GM21360 (cell line): Measurements from ENCODE around the gene SPRN.
"Not testable (repeated sequence)": the region's sequence is repeated elsewhere in the genome, so short reads cannot be mapped to it uniquely, and the experiment has no call there.

Experiments
- ATAC-seq: cut with Tn5 transposase; IDR thresholded peaks from one replicate; pipeline ENCODE4 v1.9.1; 2021; ENCODE audit warnings: mild to moderate bottlenecking, moderate library complexity; ENCODE audit not compliant: unreplicated experiment

Gene SPRN

GRCh38 chr10:133457100-133457841 lies 32.8 kb upstream of the SPRN start:
- no peak for ATAC-seq

- no peak for ATAC-seq
Observed at GRCh38 chr10:133456041-133456951, 31.9 kb upstream of the SPRN start.

DNA sequence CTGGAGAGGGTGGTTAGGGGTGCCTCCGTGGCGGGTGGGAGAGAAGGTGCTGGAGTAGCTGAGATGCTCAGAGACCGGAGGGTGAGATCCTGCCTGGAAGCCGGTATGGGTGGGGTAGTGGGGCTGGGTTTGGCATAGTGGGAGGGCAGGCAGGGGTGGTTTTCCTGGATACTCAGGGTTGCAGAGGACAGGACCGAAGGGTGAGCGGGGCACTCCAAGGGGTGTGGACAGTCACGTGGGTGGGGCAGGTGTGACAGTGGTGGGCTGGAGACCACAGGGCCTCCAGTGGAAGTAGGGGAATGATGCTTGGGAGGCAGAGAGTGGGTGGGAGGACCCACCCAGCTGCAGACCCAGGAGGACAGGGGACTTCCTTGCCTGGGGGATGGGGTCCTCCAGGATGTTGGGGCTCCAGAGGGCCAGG lies 31.2 kb upstream of the SPRN start:
- ATAC-seq: no peak

- ATAC-seq: no peak
Observed at GRCh38 chr10:133455196-133455595, 30.8 kb upstream of the SPRN start.

DNA sequence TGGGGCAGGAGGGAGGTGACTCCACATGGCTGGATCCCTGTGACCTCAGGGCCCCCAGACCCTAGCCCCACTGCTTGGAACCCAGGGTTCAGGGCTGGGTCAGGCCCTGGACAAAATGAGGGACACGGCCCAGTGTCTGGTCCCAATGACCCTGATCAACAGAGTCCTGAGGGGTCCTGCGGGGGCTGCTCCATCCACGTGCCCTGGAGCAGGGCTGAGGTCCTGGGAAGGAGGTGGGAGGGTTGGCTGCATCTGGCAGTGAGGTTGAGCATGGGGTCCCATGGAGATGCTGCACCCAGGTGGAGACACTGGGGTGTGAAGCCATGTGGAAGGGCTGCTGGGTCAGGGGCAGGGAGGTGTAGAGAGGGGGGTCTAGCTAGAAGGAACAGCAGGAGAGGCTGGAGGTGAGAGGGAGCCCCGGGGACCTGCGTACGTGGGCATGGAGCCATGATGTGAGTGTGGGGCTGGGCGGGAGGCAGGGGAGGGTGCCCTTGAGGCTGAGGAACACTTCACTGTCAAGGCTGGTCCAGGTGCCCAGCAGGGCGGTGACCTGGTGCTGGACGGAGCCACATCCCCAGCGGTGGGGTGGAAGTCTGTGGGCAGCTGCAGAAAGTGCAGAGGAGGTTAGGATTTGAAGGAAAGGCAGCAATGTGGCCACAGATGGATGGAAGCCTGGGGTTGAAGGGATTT lies 29.9 kb upstream of the SPRN start:
- ATAC-seq: no peak

DNA sequence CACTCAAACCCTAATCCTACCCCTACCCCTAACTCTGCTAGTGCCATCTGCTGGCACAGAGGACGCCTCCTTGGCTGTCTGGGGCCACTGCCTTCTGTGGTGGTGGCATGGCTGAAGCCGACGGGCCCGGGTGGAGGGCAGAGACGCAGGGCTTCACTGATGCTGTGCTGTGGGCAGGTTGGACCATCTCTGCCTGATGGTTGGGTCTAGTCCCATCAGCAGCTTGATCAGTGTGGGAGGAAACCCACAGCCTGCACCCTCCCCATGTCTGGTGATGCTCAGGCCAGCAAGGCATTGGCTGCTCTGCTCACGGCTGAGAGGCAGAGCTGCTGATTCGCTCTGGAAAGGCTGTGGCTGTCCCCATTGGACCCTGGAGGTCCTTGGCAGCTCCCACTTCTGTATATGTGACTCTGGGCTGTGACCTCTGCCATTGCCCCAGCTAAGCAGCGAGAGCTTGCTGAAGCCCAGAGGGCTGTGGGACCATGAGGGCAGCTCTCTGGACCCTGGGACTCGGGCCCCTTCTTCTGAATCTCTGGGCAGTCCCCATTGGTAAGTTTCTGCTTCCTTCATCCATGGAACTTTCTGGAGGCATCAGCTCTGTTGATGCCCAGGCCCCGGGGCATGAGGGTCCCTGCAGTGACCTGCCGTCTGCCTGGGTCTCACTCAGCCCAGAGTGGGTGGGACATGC lies 29.2 kb upstream of the SPRN start, which contains the start of gene SCART1:
TSS of gene SCART1 (plus strand) at position 430 of the 688 bp plus-strand sequence. CDS start at position 483, 53 bp downstream.
- ATAC-seq: no peak

DNA sequence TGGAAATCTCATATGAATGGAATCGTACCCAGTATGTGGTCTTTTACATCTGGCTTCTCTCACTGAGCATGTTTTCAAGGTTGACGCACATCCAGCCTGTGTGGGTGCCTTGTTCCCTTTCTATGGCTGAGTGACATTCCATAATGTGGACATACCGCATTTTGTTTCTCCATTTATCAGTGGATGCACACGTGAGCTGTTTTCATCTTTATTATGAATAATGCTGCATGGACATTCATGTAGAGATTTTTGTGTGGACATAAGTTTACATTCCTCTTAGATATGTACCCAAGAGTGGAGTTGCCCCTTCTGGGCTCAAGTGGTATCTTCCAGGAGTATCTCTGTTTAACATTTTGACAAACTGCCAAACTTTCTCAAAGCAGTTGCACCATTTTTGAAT lies 28.0 kb upstream of the SPRN start:
- no peak for ATAC-seq

DNA sequence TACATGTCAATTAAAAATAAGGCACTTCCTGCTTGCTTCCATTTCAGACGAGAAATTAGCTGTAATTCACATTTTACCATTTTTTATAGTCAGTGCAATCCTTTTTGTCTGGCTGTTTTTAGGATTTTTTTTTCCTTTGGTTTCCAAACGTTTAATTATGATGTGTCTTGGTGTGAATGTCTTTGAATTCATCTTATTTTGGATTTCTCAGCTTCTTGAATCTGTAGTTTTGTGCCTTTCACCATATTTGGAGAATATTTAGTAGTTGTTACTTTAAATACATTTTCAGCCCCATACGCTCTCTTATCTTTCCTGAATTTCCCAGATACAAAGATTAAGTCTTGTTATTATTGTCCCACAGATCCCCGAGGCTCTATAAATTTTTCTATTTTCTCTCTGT lies 26.9 kb upstream of the SPRN start:
- ATAC-seq: no peak

- ATAC-seq: no peak
Observed at GRCh38 chr10:133448120-133448519, 23.7 kb upstream of the SPRN start.

DNA sequence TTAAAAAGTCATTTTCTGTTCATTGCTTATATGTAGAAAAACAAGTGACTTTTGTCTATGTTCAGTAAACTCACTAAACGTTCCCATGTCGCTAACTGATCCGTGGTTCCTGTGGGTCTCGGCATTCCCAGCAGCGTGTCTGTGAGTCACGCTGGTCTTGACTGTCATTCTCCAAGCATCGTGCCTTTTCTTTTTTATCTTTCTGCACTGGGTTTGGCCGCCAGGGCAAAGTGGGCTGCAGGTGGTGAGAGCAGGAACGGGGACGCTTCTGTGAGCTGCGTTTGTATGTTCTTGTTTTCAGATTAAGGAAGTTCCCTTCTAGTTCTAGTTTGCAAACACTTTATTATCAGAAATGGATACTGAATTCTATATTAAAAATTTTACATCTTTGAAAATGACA lies 22.6 kb upstream of the SPRN start:
- ATAC-seq: no peak

DNA sequence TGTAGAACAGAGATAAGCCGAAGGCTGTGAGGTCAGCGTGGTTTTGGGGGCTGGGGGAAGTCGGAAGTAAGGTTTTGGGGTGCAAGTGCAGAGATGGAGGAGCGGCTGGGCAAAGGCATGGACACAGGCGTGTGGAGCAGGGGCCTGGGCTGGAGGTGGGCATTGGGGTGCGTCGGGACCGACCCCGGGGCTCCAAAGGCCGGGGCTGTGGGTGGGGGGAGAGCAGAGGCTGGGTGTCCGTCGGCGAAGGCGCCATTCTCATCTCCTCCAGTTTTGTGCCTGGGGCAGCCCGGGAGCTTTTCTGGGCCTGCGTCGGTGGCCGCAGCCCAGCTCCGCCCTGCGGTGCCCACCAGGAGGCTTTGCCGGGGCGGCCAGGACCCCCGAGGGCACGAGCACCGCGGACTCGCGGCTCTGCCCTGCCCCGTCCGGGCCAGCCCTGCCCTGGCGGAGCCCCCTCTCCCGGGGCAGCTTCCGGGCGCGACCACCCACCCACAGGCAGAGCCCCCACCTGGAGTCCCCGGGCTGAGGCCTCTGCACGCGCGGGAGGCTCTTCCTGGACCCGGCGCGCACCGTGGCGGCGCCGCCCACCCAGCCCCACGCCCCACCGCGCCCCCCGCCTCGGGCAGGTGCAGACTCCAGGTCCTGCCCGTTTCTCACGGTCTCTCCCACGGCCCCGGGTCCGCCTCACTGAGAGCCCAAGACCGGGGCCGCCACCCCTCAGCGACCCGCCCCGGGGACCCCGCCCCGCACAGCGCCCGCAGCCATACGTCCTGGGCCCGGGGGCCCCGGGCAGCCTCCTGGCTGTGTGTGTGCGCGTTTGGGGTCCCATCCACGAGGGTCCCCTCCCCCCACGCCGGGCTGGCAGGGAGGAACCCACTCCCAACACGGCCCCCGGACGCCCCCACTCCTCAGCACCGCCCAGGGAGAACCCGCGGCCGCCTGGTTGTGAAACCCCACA lies 21.6 kb upstream of the SPRN start:
- ATAC-seq: no peak

DNA sequence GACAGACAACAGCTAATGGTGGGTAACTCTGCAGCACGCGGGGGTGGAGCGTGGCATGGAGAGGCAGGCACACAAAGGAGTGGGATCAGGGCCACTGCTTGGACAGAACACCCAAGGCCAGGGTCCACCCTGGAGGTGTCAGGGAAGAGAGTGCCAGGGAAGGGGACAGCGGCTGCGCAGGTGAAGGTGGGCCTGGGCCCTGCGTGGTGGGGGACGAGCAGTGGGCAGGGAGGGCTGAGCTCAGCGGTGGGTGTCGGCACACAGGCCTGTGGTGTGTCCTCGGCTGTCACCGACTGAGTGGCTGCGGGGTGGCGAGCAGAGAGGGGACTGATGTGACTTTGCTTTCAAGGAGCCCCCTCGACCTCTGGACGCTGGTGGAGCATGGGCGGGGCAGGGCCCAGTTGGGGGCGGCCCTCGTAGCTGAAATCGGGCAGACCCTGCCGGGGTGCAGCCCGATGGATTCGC lies 20.9 kb upstream of the SPRN start:
- no peak for ATAC-seq

- ATAC-seq: no peak
Observed at GRCh38 chr10:133444342-133445267, 20.2 kb upstream of the SPRN start.

GRCh38 chr10:133442967-133443924 lies 18.8 kb upstream of the SPRN start:
- ATAC-seq: no peak

GRCh38 chr10:133442191-133442966 lies 18.0 kb upstream of the SPRN start:
- ATAC-seq: no peak

DNA sequence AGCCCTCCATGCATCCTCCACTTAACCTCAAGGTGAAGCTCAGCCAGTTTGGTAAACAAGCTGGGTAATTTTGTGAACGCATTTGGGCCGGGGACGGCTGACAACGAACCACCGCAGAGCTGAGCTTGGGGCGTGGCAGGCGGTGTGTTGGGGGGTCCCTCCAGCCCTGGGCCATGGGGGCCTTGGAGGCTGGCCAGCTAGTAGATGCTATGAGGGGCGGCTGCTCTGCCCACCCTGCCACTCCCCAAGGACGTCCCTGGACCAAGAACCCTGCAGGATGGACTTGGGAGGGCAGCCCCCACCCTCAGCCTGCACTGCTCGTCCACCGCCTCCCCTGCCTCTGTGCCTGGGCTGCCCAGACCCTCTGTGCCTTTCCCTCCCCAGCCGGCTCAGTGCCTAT lies 17.4 kb upstream of the SPRN start:
- no peak for ATAC-seq

- not testable (repeated sequence) for ATAC-seq
Observed at GRCh38 chr10:133441356-133441755, 16.9 kb upstream of the SPRN start.
